Suppressor macrophage treated with lipopolysaccharide for 1 hour (primary cell): Measurements from ENCODE around the gene RASAL2.
A peak's percentile ranks its signal among the peaks of the same experiment; 100 is the strongest.
"Not testable (repeated sequence)": the region's sequence is repeated elsewhere in the genome, so short reads cannot be mapped to it uniquely, and the experiment has no call there.

Experiments used
- DNase-seq, 3 donors: peaks; one replicate each; pipeline ENCODE4 v3.0.0-alpha.2; 2020 to 2022

Gene RASAL2

DNA sequence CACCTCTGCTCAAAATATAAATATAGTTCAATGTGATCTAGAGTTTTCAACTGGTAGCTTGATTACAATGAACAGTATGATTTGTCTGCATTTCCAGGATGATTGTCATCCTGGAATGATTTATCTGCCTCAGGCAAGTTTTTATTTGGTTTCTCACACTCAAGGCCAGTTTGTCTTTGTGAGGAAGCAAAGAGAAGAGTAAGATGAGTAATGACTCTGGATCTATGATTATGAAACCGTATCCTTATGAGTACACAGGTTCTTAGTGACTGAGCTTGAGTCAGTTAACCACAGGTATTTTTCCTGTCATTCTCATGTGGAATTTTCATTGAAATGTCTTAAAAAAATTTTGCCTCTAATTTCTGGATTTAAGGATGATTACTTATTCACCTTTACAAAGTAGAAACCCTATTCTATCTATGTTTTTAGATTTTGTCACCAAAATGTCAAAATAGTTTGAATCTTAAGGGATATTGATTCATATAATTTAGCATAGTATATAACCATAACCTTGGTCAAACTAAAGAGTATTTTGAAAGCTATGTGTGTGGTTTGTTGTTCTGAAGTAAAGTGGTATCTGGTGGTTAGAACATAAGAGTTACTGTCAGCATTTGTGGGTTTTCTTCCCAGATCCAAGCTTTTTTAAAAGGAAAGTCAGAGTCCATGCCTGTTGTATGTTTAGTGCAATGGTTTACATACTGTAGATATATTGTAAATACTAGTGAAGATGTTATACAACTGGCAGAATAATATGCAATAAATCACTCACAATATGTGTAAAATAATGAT lies 145.0 kb downstream of the RASAL2 start:
- DNase-seq: peak; percentile 28 to 64 (median 61)

DNA sequence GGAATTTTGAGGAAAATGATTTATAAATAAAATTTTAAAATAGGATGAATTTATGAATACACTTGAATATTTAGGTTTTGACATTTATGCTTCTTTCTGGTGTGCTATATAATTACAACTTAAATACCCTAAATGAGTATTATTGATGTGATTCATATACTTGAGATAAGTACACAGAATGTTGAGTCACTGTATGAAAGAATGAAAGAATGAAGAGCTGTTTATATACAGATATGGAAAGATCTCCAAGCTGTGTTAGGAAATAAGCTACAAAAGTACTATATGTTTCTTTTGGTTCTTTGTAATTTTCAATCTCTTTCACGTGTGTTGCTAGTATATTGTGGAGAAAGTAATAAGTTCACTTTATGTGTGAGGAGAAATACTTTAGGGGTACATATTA lies 147.2 kb downstream of the RASAL2 start:
- no peak for DNase-seq

DNA sequence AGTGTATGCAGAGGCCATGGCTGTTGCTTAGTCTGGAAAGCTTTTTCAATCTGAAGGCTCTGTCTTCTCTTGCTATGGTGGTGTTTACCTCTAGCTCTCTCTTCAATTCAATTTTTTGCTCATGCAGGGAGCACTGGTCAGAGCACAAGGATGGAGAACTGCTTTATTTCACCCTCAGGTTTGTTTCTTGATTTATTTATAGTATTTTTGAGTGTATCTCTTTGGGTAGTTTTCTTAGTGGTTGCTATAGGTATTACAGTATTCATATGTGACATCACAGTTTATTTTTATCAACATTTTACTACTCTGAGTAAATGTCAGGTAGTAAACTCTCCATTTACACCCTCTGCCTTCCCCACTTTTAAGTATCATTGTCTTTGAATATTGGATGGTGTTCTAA lies 147.9 kb downstream of the RASAL2 start:
- DNase-seq: no peak

DNA sequence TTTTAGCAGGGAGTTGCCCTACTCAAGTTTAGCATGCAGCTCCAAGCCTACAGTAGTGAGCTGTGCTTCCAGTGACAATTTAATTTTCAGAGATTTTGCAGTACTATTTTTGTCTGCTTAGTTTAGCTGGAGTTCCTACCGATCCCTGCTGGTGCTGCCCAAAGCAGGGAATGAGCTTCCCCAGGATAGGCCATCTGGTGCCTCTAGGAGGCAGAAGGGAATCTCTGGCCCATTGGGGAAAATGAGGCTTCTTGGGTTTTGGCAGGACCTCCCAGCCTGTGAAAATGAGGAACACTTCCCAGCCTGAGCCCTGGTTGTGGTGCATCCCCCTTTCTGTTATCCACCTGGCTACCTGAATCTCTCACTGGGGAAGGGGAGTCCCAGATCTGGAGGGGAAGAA lies 149.2 kb downstream of the RASAL2 start:
- DNase-seq: no peak

DNA sequence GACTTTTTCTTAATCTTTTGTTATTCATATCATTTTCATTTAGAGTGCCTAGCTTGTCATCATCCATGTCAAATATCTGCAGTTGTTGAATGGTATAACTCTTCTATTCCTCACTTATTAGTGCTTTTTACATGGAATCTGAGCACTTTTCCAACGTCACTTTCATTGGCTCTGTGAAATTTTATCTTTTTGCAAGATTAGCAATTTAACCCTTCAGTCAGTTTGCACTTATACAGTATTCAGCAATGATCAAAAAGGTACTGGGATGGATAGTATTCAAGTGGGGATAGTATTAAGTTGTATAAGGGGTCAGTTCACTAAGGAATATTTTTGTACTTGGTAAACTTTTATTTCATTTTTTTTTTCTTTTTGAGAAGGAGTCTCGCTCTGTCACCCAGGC lies 150.0 kb downstream of the RASAL2 start:
- DNase-seq: no peak

DNA sequence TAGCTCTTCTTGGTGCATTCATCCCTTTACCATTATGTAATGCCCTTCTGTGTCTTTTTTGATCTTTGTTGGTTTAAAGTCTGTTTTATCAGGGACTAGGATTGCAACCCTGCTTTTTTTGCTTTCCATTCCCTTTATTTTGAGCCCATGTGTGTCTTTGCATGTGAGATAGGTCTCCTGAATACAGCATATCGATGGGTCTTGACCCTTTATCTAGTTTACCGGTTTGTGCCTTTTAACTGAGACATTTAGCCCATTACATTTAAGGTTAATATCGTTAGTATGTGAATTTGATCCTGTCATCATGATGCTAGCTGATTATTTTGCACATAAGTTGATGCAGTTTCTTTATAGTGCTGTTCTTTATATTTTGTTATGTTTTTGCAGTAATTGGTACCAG lies 154.4 kb downstream of the RASAL2 start:
- not testable (repeated sequence) for DNase-seq

DNA sequence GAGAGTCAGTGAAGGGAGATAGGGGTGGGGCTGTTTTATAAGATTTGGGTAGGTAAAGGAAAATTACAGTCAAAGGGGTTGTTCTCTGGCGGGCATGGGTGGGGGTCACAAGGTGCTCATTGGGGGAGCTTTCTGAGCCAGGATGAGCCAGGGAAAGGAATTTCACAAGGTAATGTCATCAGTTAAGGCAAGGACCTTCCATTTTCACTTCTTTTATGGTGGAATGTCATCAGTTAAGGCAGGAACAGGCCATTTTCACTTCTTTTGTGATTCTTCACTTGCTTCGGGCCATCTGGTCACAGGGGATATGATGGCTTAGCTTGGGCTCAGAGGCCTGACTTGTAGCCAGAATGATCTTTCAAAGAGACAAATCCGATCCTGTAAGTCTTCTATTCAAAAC lies 159.7 kb downstream of the RASAL2 start:
- DNase-seq: not testable (repeated sequence)

DNA sequence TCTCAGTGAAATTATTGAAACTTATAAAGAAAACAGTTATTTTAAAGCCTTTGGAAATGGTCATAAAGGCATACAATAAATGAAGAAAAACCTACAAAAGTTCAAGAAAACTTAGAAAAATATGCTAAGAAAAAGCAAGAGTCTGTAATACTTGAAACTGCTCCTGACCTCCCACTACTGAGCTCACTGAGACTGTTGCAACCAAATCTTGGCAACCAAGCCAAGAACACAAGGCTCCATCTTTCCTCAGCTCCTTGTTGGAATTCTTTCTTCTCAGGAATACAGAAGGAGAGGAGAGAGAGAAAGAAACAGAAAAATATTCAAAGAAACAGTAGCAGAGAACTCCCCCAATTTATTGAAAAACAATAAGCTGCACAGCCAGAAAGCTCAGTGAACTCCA lies 160.5 kb downstream of the RASAL2 start:
- no peak for DNase-seq

DNA sequence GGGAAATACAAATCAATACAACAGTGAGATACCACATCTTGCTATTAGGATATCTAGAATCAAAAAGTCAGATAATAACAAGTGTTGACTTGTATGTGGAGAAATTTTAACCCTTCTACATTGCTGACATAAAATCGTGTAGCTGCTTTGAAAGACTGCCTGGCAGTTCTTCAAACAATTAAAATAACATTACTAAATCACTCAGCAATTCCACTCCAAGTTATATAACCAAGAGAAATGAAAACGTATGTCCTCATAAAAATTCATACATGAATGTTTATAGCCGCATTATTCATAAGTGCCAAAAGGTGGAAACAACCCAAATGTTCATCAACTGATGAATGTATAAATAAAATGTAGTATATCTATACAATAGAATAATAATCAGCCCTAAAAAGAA lies 164.6 kb downstream of the RASAL2 start:
- no peak for DNase-seq

DNA sequence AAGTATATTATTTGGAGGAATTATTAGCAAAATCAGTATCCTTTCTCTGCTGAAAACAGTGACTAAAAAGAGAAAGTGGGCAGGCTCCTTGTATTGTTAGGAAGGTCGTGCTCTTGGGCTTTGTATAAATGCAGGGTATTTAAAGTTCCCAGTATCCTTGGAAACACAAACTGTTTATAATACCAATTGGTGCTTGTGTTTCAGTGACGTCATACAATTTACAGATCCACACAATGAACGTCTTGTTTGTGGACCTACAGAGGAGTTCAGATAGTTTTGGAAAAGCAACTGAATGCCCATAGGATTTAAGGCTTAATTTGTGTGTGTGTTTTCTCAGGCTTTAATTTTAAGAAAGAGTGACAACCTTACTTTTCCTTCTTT lies 168.2 kb downstream of the RASAL2 start:
- no peak for DNase-seq

DNA sequence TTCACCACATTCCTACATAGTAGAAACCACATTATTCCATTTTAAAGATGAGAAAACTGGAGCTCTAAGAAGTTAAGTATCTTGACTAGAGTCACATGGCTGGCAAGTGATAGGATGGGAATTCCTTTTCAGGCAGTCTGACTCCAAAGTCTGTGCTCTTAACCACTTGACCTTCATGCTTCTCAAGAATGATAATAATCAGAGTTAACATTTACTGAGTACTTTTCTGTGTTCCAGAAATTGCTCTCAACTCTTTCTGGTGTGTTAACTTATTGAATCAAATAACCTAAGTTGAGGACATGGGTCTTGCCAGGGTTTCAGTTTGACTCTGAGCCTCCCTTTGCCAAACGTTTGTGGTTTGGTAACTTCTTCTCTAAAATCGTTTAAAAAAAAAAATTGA lies 169.4 kb downstream of the RASAL2 start:
- no peak for DNase-seq

DNA sequence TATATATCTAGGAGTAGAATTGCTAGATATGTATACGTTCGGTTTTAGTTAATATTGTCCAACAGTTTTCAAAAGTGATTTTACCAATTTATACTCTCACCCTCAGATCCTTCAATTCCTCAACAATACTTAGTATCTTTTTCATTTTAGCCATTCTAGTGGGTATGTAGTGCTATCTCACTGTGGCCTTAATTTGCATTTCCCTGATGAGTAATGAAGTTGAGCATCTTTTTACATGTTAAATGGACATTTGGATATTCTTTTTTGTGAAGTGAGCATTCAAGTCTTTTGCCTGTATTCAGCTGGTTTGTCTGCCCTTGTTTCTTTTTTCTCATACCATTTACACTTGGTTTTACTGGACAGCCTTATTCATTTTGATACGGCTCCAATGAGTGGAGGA lies 172.2 kb downstream of the RASAL2 start:
- no peak for DNase-seq

DNA sequence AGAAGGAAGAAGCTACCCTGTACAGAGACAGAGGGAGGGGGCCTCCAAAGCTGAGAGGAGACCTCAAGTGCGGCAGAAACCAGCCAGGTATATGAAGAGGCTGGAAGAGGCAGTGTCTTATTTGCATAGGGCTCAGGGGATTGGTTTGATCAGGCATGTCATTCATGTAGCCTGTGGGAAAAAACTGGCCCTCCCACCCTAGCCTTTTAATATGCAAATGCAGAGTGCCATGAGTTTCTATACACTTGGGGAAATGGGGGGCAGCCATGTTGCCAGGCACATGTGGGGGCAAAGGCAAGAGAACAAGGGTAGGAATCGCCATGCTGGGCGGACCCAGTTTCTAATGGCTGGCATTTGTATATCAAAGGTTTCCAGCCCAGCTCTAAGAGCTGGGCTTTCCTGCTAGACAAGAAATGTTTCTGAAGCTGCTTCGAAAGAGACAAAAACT lies 172.7 kb downstream of the RASAL2 start:
- no peak for DNase-seq

DNA sequence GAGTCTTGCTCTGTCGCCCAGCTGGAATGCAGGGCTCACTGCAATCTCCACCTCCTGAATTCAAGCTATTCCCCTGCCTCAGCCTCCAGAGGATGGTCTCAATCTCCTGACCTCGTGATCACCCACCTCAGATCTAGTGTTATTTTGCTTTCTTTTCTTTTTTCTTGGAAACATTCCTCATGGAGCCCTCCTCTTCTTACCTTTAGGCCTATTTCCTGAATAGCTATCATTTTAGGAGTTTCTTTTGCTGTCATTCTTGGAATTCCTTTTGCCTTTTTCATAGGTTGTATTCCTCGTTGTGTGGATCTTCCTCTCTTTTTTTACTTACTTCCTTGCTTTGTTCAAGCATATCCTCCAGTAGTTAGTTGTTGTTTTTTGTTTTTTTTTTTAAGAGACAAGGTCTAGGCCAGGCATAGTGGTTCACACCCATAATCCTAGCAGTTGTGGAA lies 173.8 kb downstream of the RASAL2 start:
- DNase-seq: no peak

DNA sequence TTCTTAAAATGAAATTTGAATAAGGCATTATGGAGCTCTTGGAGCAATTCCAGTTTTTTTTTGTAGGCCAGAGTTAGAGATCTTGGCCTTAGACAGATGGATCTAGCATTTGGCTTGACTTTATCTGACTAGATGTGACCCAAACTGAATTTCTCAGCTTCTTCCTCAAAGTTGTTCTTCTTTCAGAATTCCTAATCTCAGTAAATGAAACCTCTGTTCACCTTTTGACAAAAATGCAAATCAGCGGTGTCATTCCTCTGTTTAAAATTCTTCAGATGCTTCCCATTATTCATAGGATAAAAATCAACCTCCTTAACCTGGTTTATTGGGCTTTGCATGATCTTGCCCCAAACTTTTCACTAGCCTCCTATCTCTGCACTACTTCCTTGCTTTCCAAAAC lies 177.6 kb downstream of the RASAL2 start:
- no peak for DNase-seq

DNA sequence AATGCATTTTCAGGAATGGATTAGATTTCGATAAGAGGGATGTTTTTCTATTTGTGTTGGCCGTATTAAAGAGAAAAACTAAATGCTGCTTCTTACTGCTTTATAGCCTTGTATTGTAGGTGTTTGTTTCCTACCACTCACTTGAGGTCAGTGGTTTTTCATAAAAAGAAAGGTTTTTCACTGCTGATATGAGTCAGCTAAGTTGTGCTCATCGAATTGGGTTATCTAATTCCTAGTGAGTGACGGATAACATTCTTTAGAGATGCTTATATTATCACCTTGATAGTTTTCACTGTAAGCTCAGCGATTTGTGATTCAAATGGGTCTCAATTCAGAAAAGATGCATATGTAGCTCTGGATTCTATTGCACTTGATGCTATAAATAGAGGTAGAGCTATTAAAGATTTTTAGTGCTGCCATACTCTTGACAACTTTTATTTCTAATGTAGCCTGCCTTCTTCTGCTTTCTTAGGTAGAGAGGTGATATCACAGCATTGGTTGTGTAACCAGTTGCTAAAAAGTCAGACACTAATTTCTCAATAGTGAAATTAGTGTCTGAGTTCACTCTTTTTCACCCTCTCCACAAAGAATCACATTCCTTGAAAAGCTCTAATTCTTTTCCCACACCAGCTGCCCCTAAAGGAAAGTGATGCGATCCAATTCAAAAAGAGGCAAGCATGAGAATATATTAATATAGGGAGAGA lies 180.0 kb downstream of the RASAL2 start:
- DNase-seq: peak; percentile 8 to 50 (median 44)

DNA sequence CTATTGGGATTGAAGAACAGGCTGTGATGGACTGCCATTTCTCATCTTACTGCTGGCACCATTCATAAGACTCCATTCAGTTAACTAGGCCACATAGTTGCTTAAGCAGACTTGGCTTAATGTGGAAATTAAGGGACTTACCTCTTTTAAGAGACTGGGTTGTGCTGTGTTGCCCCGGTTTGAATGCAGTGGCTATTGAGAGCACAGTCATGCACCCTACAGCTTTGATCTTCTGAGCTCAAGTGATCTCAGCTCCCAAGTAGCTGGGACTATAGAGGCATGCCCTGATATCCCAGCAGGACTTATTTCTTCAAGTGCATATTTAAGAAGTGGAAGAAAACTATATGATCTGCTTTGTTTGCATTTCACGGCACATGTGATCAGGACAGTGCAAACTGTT lies 181.1 kb downstream of the RASAL2 start:
- DNase-seq: peak; percentile 25 to 47 (median 28)

DNA sequence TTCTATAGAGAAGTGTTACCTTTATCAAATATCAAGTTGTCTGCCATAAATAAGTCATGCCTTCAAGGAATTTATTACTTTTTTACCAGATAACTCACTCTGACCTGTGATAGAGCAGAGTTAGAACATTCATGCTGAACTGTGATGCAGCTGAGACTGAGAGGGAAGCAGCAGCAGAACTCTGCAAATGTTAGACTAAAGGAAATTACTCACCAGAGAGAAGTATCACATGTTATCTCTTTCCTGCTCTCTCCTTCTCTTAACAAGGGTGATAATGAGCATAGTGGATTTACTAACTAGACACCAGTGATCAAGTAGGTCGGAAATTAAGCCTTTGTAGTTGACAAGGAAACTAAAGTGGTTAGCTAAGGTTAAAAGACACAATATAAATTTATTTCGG lies 181.6 kb downstream of the RASAL2 start:
- peak; percentile 26 to 54 (median 47) for DNase-seq

DNA sequence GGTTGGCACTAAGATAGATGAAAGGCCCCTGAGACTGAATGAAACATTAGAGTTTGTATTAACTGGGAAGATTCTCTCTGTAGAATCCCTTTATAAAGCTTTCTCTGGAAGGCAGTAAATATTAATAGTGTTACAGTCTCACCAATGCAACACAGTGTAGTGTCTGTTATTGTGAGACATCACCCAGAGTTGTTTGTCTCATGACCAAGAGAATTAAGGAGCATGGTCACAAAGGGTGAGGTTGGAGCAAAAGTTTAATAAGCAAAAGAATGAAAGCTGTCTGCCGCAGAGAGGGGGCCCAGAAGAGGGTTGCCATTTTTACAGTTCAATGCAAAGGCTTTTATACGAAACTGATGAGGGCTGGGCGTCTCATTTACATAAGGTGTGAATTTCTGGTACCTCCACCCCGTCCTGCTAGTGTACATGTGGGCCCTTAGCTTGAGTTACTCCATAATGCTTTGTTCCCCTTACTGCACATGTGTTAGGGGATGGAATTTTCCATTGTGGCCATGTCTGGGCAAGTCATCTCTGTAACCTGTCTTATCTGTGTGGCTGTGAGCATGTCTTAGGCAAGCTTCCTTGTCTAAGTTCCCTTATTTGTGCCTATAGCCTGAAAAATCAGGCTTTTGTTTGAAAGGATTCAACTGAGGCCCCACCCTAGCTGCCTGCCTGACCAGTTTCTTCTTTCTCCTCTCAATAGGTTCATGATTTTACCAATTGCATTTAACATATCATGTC lies 184.1 kb downstream of the RASAL2 start:
- peak; percentile 52 to 57 (median 54) for DNase-seq

DNA sequence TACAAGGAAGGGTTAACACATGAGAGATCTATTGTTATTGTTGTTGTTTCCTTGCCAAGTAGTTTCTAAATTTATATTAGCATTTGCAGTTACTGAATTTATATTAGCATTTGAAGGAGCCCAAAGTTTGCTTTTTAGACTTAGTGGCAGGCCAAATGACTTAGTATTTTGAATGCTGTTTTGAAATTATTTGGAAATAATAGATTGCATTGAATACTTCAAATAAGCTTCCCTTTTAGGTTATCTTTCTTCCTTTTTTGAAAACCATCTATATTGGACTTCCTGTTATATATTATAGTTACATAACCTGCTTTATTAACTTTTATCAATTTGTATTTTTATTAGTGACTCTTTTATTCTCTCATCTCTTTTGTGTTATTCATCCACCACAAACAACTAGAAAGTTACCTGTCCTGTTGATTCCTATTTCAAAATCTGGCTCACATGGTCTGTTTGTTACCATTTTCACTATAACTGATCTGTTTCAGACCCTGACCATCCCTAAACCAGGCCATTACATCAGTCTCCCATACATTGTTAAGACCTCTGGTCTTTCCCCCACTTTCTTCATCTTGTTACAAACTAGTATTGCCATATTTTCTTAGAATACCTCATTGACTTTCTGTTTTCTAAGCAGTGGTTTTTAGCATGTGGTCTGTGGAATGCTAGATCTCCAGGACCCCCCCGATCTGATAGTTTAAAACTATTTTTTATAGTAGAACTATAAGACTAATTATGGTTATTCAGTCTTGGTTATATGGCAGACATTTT lies 185.2 kb downstream of the RASAL2 start:
- DNase-seq: peak in 2 of 3 donors; percentile 25 to 43

DNA sequence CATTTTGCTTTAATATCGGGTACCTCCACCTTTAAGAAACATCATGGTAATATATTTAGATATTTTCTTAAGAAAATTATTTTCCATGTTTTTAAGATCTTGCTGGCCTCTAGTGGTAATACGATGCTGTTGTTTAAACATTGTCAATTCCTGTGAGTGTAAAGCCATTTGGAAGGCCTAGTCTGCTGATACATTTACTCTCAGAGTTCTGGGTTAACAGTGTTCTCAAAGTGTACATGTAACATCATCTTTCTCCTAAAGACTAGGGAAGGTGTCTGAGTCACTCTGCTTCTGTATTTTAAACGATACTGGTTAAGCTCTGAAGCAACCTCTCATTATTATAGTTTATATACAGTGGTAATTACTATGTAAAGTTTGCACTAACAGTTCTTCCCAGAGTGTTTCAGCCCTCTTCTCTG lies 189.1 kb downstream of the RASAL2 start:
- DNase-seq: peak; percentile 36 to 64 (median 63)

DNA sequence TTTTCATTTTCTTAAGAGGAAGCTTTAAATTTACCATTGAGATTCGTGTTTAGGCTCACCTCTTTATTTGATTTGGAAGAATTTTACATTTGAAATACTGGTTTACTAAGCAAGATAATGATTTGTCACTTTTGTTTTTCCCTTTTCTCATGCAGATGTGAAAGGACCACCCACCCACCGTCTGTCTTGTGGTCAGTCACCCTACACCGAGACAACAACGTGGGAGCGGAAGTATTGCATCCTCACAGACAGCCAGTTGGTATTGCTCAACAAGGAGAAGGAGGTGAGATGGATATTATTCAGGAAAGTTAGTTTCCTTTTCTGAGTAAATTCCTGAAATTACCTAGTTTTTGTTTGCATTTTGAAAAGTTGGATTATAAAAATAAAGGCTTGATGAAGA lies 189.5 kb downstream of the RASAL2 start:
- peak; percentile 83 to 86 (median 84) for DNase-seq

DNA sequence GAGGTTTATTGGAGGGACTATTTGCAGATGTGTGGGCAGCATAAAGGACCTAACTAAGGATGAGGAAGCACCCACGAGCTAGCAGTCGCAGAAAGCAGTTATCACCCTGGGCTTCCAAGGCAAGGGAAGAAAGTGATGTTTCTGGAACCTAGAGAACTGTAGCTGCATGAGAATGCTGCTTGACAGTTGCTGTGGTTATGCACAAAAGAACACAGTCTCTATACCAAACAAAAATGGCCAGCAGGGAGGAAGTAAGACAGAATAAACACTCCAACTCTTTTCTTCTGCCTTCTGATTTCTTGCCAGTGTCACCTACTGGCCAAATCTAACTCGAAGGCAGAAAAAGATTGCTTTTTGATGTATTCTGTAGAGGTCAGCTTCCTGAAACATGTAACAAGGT lies 190.2 kb downstream of the RASAL2 start:
- peak; percentile 43 to 51 (median 46) for DNase-seq
